CD14-positive monocyte (primary cell): ENCODE measurements around the gene SPRED2. TPM values are rescaled to one million over a fixed set of nuclear protein-coding genes. Genes with fewer than 3 reads are reported as not detected.

ENCODE experiments used
- DNase-seq, 3 donors: peaks; one replicate each; pipeline ENCODE4 v3.0.0-alpha.2; 2011 to 2022
- H2AFZ ChIP-seq: 2 replicates; pipeline ENCODE4 v1.6.0; 2012; ENCODE audit warnings: mild to moderate bottlenecking, low read depth, low read length, inconsistent platforms; ENCODE audit not compliant: insufficient read depth, poor library complexity, severe bottlenecking
- H3K27ac ChIP-seq, 2 donors: 1 replicate in 1 of 2; 2 replicates in 1 of 2; pipeline ENCODE4 v1.5.1; 2012 to 2013; ENCODE audit warnings: low read length in 2 of 2, control low read depth in 1 of 2, inconsistent platforms in 1 of 2, low read depth in 1 of 2, mild to moderate bottlenecking in 1 of 2
- H3K27me3 ChIP-seq, 2 donors: one replicate each; pipeline versions ENCODE4 v1.6.0 to v1.6.1; 2011 to 2013; ENCODE audit warnings: low read length in 2 of 2; ENCODE audit not compliant: control insufficient read depth in 2 of 2, insufficient read depth in 2 of 2
- H3K36me3 ChIP-seq, 2 donors: replicated peaks in 1 of 2; 1 replicate in 1 of 2; 2 replicates in 1 of 2; pipeline versions ENCODE4 v1.5.1 to v1.6.1; 2012 to 2013; ENCODE audit warnings: low read length in 2 of 2, control low read depth in 1 of 2, inconsistent platforms in 1 of 2, mild to moderate bottlenecking in 1 of 2; ENCODE audit not compliant: insufficient read depth in 2 of 2, control insufficient read depth in 1 of 2
- H3K4me1 ChIP-seq, 2 donors: 1 replicate in 1 of 2; 2 replicates in 1 of 2; pipeline versions ENCODE4 v1.5.1 to v1.6.1; 2012 to 2013; ENCODE audit warnings: low read length in 2 of 2, control low read depth in 1 of 2, inconsistent platforms in 1 of 2, mild to moderate bottlenecking in 1 of 2, moderate library complexity in 1 of 2; ENCODE audit not compliant: insufficient read depth in 2 of 2, control insufficient read depth in 1 of 2
- H3K4me2 ChIP-seq: replicated peaks from 2 replicates; pipeline ENCODE3; 2012; ENCODE audit warnings: low read length, moderate library complexity, mild to moderate bottlenecking; ENCODE audit not compliant: poor library complexity, severe bottlenecking; ENCODE audit errors: extremely low read depth
- H3K4me3 ChIP-seq, 3 experiments: fragments of 200-600 bp in 1 of 3; sonication (generic) in 1 of 3; replicated peaks in 1 of 3; 1 replicate in 2 of 3; 2 replicates in 1 of 3; pipeline ENCODE4 v1.5.1; 2011 to 2013; ENCODE audit warnings: low read length in 3 of 3, mild to moderate bottlenecking in 3 of 3, control low read depth in 2 of 3, low read depth in 2 of 3, inconsistent platforms in 1 of 3, moderate library complexity in 1 of 3
- H3K79me2 ChIP-seq: 2 replicates; pipeline ENCODE4 v1.6.0; 2012; ENCODE audit warnings: mild to moderate bottlenecking, control low read depth, inconsistent platforms, low read length, moderate library complexity; ENCODE audit not compliant: insufficient read depth
- H3K9ac ChIP-seq: 2 replicates; pipeline ENCODE4 v1.6.0; 2017; ENCODE audit warnings: low read length, mild to moderate bottlenecking; ENCODE audit not compliant: insufficient read depth, poor library complexity, severe bottlenecking
- H3K9me3 ChIP-seq, 2 donors: replicated peaks in 1 of 2; 1 replicate in 1 of 2; 2 replicates in 1 of 2; pipeline versions ENCODE4 v1.5.1 to v1.6.1; 2012 to 2013; ENCODE audit warnings: low read length in 2 of 2, control low read depth in 1 of 2; ENCODE audit not compliant: control insufficient read depth in 1 of 2, insufficient read depth in 1 of 2
- H4K20me1 ChIP-seq: 2 replicates; pipeline ENCODE4 v1.6.0; 2012; ENCODE audit warnings: mild to moderate bottlenecking, low read length, control low read depth, moderate library complexity; ENCODE audit not compliant: insufficient read depth
- H3K27ac Mint-ChIP-seq, 7 donors: one replicate each; pipeline ENCODE4 v1.8.0; 2020; ENCODE audit warnings: mild to moderate bottlenecking in 7 of 7, mixed read lengths in 7 of 7, moderate library complexity in 6 of 7, inconsistent platforms in 2 of 7
- H3K27me3 Mint-ChIP-seq, 3 donors: one replicate each; pipeline ENCODE4 v1.8.0; 2021 to 2022; ENCODE audit warnings: low read depth in 3 of 3, mild to moderate bottlenecking in 3 of 3, mixed read lengths in 3 of 3, moderate library complexity in 3 of 3, inconsistent platforms in 1 of 3
- H3K36me3 Mint-ChIP-seq, 2 donors: one replicate each; pipeline ENCODE4 v1.8.0; 2020; ENCODE audit warnings: mixed read lengths in 2 of 2, inconsistent platforms in 1 of 2, mild to moderate bottlenecking in 1 of 2
- H3K4me1 Mint-ChIP-seq: one replicate; pipeline ENCODE4 v1.8.0; 2020; ENCODE audit warnings: mild to moderate bottlenecking, mixed read lengths
- H3K4me3 Mint-ChIP-seq, 2 donors: one replicate each; pipeline ENCODE4 v1.8.0; 2020; ENCODE audit warnings: mild to moderate bottlenecking in 2 of 2, mixed read lengths in 2 of 2, moderate library complexity in 1 of 2
- H3K9me3 Mint-ChIP-seq, 7 donors: one replicate each; pipeline ENCODE4 v1.8.0; 2020 to 2022; ENCODE audit warnings: mixed read lengths in 7 of 7, mild to moderate bottlenecking in 6 of 7, moderate library complexity in 6 of 7, inconsistent platforms in 2 of 7
- CTCF ChIP-seq: fragments of 200-600 bp; IDR thresholded peaks from one replicate; pipeline ENCODE4 v1.8.0; 2022; ENCODE audit warnings: antibody characterized with exemption, mild to moderate bottlenecking
- WGBS: methylation state at CpG from one replicate; pipeline ENCODE4 v1.1.5; 2013; ENCODE audit warnings: missing lambda C conversion rate; ENCODE audit not compliant: insufficient coverage; 5-methylcytosine and 5-hydroxymethylcytosine counted together
- intact Hi-C, 2 donors: fragments of 100-400 bp; cut with micrococcal nuclease; formaldehyde crosslinking; loops; one replicate each; pipeline versions ENCODE4 v1.15.0 to v1.15.1; 2023
- polyA plus RNA-seq, 3 donors: library from polyadenylated mRNA; depleted of rRNA in 1 of 3; unstranded in 2 of 3; stranded (reverse) in 1 of 3; fragments of 300-500 nt in 2 of 3; fragments of >200 nt in 1 of 3; fragmentation: Illumina TruSeq in 2 of 3; gene quantifications; 1 replicate in 2 of 3; 2 replicates in 1 of 3; pipeline ENCODE4 v1.2.3, GENCODE V29; 2012 to 2021

The SPRED2 gene
- polyA plus RNA-seq, 3 donors = 0.20 to 2.0 (median 0.33) TPM

GRCh38 chr2:65374575-65374974, 57.8 kb downstream of the SPRED2 start:
- peaks cover 27% of the 10 kb centered on the region for H3K4me1 Mint-ChIP-seq
- H3K27ac Mint-ChIP-seq = no peak overlapping the region
- Histone ChIP-seq H4K20me1 (no peaks in the 10 kb centered on the region), H3K9ac (no peak overlapping the region), H3K27me3 (no peaks in the 10 kb centered on the region), H3K27ac (no peak overlapping the region), H3K36me3 (no peaks in the 10 kb centered on the region), H3K9me3 (no peaks in the 10 kb centered on the region), H3K79me2 (no peaks in the 10 kb centered on the region), H2AFZ (no peak overlapping the region), H3K4me3 (no peak overlapping the region), H3K4me2 (no peak overlapping the region), H3K4me1 (peaks cover 15 to 24% of the 10 kb centered on the region in 2 donors)
- intact Hi-C loops = no loop called here
- H3K9me3 Mint-ChIP-seq = no peaks in the 10 kb centered on the region
- no peak overlapping the region for H3K4me3 Mint-ChIP-seq
- 40% methylated on average over 1 of the region's 3 CpGs for WGBS
- H3K36me3 Mint-ChIP-seq = peaks cover 0 to 9% of the 10 kb centered on the region in 2 donors
- H3K27me3 Mint-ChIP-seq = peaks cover 0 to 2% (median 0%) of the 10 kb centered on the region in 3 donors
- no peak for DNase-seq
- TF ChIP-seq CTCF = no peak

GRCh38 chr2:65373365-65373918, 59.0 kb downstream of the SPRED2 start:
- peaks cover 22 to 30% of the 10 kb centered on the region in 2 donors for H3K4me1 ChIP-seq
- H3K36me3 Mint-ChIP-seq = peaks cover 0 to 9% of the 10 kb centered on the region in 2 donors
- no peak overlapping the region for H3K27ac Mint-ChIP-seq
- H4K20me1 ChIP-seq = no peaks in the 10 kb centered on the region
- H2AFZ ChIP-seq = no peak overlapping the region
- no peaks in the 10 kb centered on the region for H3K9me3 Mint-ChIP-seq
- no peaks in the 10 kb centered on the region for H3K9me3 ChIP-seq
- H3K4me3 Mint-ChIP-seq = no peak overlapping the region
- TF ChIP-seq CTCF = no peak
- no peak overlapping the region for H3K27ac ChIP-seq
- H3K27me3 ChIP-seq = no peaks in the 10 kb centered on the region
- H3K9ac ChIP-seq = no peak overlapping the region
- peaks cover 0 to 2% (median 0%) of the 10 kb centered on the region in 3 donors for H3K27me3 Mint-ChIP-seq
- H3K4me3 ChIP-seq = no peak overlapping the region
- no peak overlapping the region for H3K4me2 ChIP-seq
- no peaks in the 10 kb centered on the region for H3K79me2 ChIP-seq
- H3K4me1 Mint-ChIP-seq = peaks cover 32% of the 10 kb centered on the region
- DNase-seq = no peak
- no peaks in the 10 kb centered on the region for H3K36me3 ChIP-seq
- no CpG with 5 or more reads among the region's 1 CpG for WGBS
- intact Hi-C loops = no loop called here
